Endothelial cell of umbilical vein (primary cell): ENCODE results near the gene TLE4. TPM values are rescaled to one million over a fixed set of nuclear protein-coding genes. Genes with fewer than 3 reads are reported as not detected.

Experiments used
- BruUV-seq: library from RNA; stranded (reverse); fragments of 400-500 nt; replicated peaks from 2 replicates; lab custom pipeline; 2021; lab: Mats Ljungman, UMichigan
- CTCF ChIA-PET: fragments of 300-600, 350-600 bp; sonication (Branson Sonifier 250); formaldehyde crosslinking; loops from one replicate; lab custom pipeline; 2021; ENCODE audit warnings: antibody characterized with exemption, inconsistent platforms; lab: Charles Lee
- POLR2A ChIA-PET: fragments of 300-600, 350-600 bp; sonication (Branson Sonifier 250); formaldehyde crosslinking; loops from one replicate; lab custom pipeline; 2021; ENCODE audit warnings: antibody characterized with exemption, inconsistent platforms; lab: Charles Lee
- DNase-seq: peaks from one replicate; pipeline ENCODE4 v3.0.0-alpha.2; 2011; ENCODE audit warnings: low read depth, low spot score
- FAIRE-seq: peaks from 2 replicates; lab custom pipeline; 2011; peaks lifted over from hg19 to GRCh38; lab: Jason Lieb, UNC
- H2AFZ ChIP-seq: 2 replicates; pipeline ENCODE4 v1.6.0; 2012; ENCODE audit warnings: low read depth, low read length, control low read depth, inconsistent platforms
- H3K27ac ChIP-seq: 2 replicates; pipeline ENCODE4 v1.5.1; 2011; ENCODE audit warnings: low read depth, mild to moderate bottlenecking, control low read depth, low read length, moderate library complexity; ENCODE audit not compliant: insufficient read depth
- H3K27me3 ChIP-seq, 2 experiments: 2 replicates each; pipeline versions ENCODE4 v1.6.0 to v1.6.1; 2011; ENCODE audit warnings: low read length in 2 of 2, mixed read lengths in 1 of 2; ENCODE audit not compliant: control insufficient read depth in 2 of 2, insufficient read depth in 2 of 2
- H3K36me3 ChIP-seq, 2 experiments: 2 replicates in 1 of 2; 3 replicates in 1 of 2; pipeline ENCODE4 v1.5.1; 2011; ENCODE audit warnings: low read length in 2 of 2, mild to moderate bottlenecking in 1 of 2, moderate library complexity in 1 of 2; ENCODE audit not compliant: control insufficient read depth in 2 of 2, insufficient read depth in 2 of 2; ENCODE audit errors: extremely low read depth in 1 of 2
- H3K4me1 ChIP-seq: 3 replicates; pipeline ENCODE4 v1.5.1; 2011; ENCODE audit warnings: mild to moderate bottlenecking, low read length; ENCODE audit not compliant: control insufficient read depth, insufficient read depth; ENCODE audit errors: extremely low read depth
- H3K4me2 ChIP-seq: 2 replicates; pipeline ENCODE4 v1.6.1; 2011; ENCODE audit warnings: low read length, control low read depth, mixed read lengths; ENCODE audit not compliant: insufficient read depth
- H3K4me3 ChIP-seq, 3 experiments: fragments of 200-600 bp in 1 of 3; sonication (generic), shearing (Covaris generic) in 1 of 3; replicated peaks in 1 of 3; 2 replicates each; pipeline ENCODE4 v1.5.1; 2011 to 2016; ENCODE audit warnings: control low read depth in 3 of 3, low read length in 3 of 3, mild to moderate bottlenecking in 2 of 3, inconsistent platforms in 1 of 3, low read depth in 1 of 3, moderate library complexity in 1 of 3; ENCODE audit not compliant: insufficient read depth in 1 of 3
- H3K79me2 ChIP-seq: 2 replicates; pipeline ENCODE4 v1.6.0; 2012; ENCODE audit warnings: low read length, inconsistent platforms; ENCODE audit not compliant: control insufficient read depth, insufficient read depth
- H3K9ac ChIP-seq: replicated peaks from 2 replicates; pipeline ENCODE3; 2011; ENCODE audit warnings: low read length, control low read depth; ENCODE audit not compliant: insufficient read depth; ENCODE audit errors: extremely low read depth
- H3K9me1 ChIP-seq: replicated peaks from 3 replicates; pipeline ENCODE4 v1.6.0; 2011; ENCODE audit warnings: mild to moderate bottlenecking, low read length; ENCODE audit not compliant: control insufficient read depth, insufficient read depth; ENCODE audit errors: extremely low read depth
- H3K9me3 ChIP-seq: replicated peaks from 2 replicates; pipeline ENCODE4 v1.5.1; 2012; ENCODE audit warnings: low read length, inconsistent platforms; ENCODE audit not compliant: control insufficient read depth, insufficient read depth
- H4K20me1 ChIP-seq: replicated peaks from 2 replicates; pipeline ENCODE3; 2011; ENCODE audit warnings: mild to moderate bottlenecking, low read length; ENCODE audit not compliant: control insufficient read depth, insufficient read depth; ENCODE audit errors: extremely low read depth
- CTCF ChIP-seq, 2 donors: IDR thresholded peaks; 1 replicate in 1 of 2; 2 replicates in 1 of 2; pipeline ENCODE4 v1.5.1; 2011; ENCODE audit warnings: low read length in 2 of 2, mild to moderate bottlenecking in 2 of 2, moderate library complexity in 2 of 2, control low read depth in 1 of 2, inconsistent platforms in 1 of 2, low read depth in 1 of 2; ENCODE audit not compliant: insufficient read depth in 1 of 2; ENCODE audit errors: extremely low read depth in 1 of 2
- EZH2 ChIP-seq: IDR thresholded peaks from 2 replicates; pipeline ENCODE4 v1.6.1; 2012; ENCODE audit warnings: borderline replicate concordance, low read depth, mild to moderate bottlenecking, moderate library complexity, low read length, inconsistent platforms; ENCODE audit not compliant: severe bottlenecking
- FOS ChIP-seq: IDR thresholded peaks from 2 replicates; pipeline ENCODE4 v1.6.1; 2011; ENCODE audit warnings: mild to moderate bottlenecking, low read length, moderate library complexity, borderline replicate concordance; ENCODE audit not compliant: insufficient read depth
- GATA2 ChIP-seq: IDR thresholded peaks from 2 replicates; pipeline ENCODE4 v1.7.0; 2011; ENCODE audit warnings: low read depth, mild to moderate bottlenecking, moderate library complexity, mixed read lengths, low read length; ENCODE audit not compliant: insufficient read length, insufficient read depth
- JUN ChIP-seq: IDR thresholded peaks from 2 replicates; pipeline ENCODE4 v1.6.1; 2011; ENCODE audit warnings: borderline replicate concordance, low read depth; ENCODE audit not compliant: insufficient read length, insufficient read depth
- MAX ChIP-seq: IDR thresholded peaks from 2 replicates; pipeline ENCODE4 v1.6.1; 2011; ENCODE audit not compliant: insufficient read depth, insufficient read length
- MYC ChIP-seq: IDR thresholded peaks from one replicate; pipeline ENCODE4 v1.6.1; 2011; ENCODE audit warnings: mild to moderate bottlenecking, low read depth, low read length
- POLR2A ChIP-seq: IDR thresholded peaks from 2 replicates; pipeline ENCODE4 v1.6.1; 2012; ENCODE audit warnings: low read depth, mild to moderate bottlenecking, control low read depth, low read length
- POLR2AphosphoS5 ChIP-seq: IDR thresholded peaks from 2 replicates; pipeline ENCODE4 v1.6.1; 2012; ENCODE audit warnings: low read depth, mild to moderate bottlenecking, control low read depth, low read length, moderate library complexity; ENCODE audit not compliant: insufficient read depth
- dilution Hi-C: fragments of 300-500 bp; cut with MboI; formaldehyde crosslinking; loops from one replicate; pipeline ENCODE4 v1.15.0; 2019; ENCODE audit warnings: low sequenced_read_pairs; ENCODE audit not compliant: extremely low pct_ligation_motif_present
- intact Hi-C: fragments of 100-400 bp; cut with micrococcal nuclease; formaldehyde crosslinking; loops from one replicate; pipeline ENCODE4 v1.10.0; 2022
- polyA plus RNA-seq, 4 experiments: library from polyadenylated mRNA; depleted of rRNA in 3 of 4; stranded (reverse) in 3 of 4; unstranded in 1 of 4; fragments of >200 nt; gene quantifications; 2 replicates each; pipeline versions ENCODE4 v1.2.1 to v1.2.3, GENCODE V29; 2011 to 2012; ENCODE audit warnings: missing spikeins in 1 of 4
- total RNA-seq: library from RNA; stranded (reverse); gene quantifications from 2 replicates; pipeline ENCODE4 v1.2.3, GENCODE V29; 2021

The TLE4 gene
- total and polyA plus RNA-seq, 2 donors (not counting 3 experiments of a cell fraction or from before 2014, with no cell fraction given), result 31.4 to 32.3 TPM

GRCh38 chr9:79681576-79681975 lies 109.8 kb downstream of the TLE4 start:
- no peak overlapping the region for H3K4me3 ChIP-seq
- CTCF ChIA-PET, result interaction anchor here (0.8 kb wide), 1 partner anchor 41 kb away, joined by 3 read pairs; no protein-coding TSS in a partner anchor

More at GRCh38 chr9:79681576-79681975, 109.8 kb downstream of the TLE4 start:
- POLR2A ChIA-PET, result no interaction called here
- no TSS peak for BruUV-seq
- Histone ChIP-seq H3K27ac (no peak overlapping the region), H3K4me1 (peaks cover 14% of the 10 kb centered on the region), H3K9me1 (no peaks in the 10 kb centered on the region), H3K4me2 (no peak overlapping the region), H2AFZ (no peak overlapping the region), H4K20me1 (no peaks in the 10 kb centered on the region), H3K9me3 (no peaks in the 10 kb centered on the region), H3K79me2 (no peaks in the 10 kb centered on the region), H3K9ac (no peak overlapping the region), H3K36me3 (no peaks in the 10 kb centered on the region), H3K27me3 (no peaks in the 10 kb centered on the region)
- dilution Hi-C loops (no loop called here), intact Hi-C loops (loop anchor here (5.0 kb wide), 1 partner anchor 669 kb away; no protein-coding TSS in a partner anchor)
- TF ChIP-seq EZH2 (no peak), JUN (no peak), MAX (no peak), GATA2 (no peak), FOS (no peak), CTCF (IDR thresholded peaks at IDR 0.05; ENCODE audit: extremely low read depth in 1 of 2, insufficient read depth in 1 of 2, low read depth in 1 of 2, low read length in 2 of 2) (no peak), MYC (no peak), POLR2A (no peak), POLR2AphosphoS5 (no peak)
- FAIRE-seq (no peak), DNase-seq (no peak)
